H9 (cell line): ENCODE data around the gene EHBP1. TPM values are rescaled to one million over a fixed set of nuclear protein-coding genes. Genes with fewer than 3 reads are reported as not detected.

Source experiments
- DNase-seq: peaks from one replicate; pipeline ENCODE4 v3.0.0-alpha.2; 2017
- H2AFZ ChIP-seq: one replicate; pipeline ENCODE4 v1.6.1; 2013; ENCODE audit warnings: mild to moderate bottlenecking, low read length, control low read depth, moderate library complexity
- H2AK5ac ChIP-seq: 2 replicates; pipeline ENCODE4 v1.6.1; 2013; ENCODE audit warnings: low read length, control low read depth, mixed read lengths; ENCODE audit not compliant: insufficient read length
- H2BK120ac ChIP-seq: one replicate; pipeline ENCODE4 v1.6.1; 2013; ENCODE audit warnings: low read depth, mild to moderate bottlenecking, low read length, control low read depth, inconsistent platforms; ENCODE audit not compliant: poor library complexity, severe bottlenecking
- H2BK12ac ChIP-seq: 2 replicates; pipeline ENCODE4 v1.6.1; 2013; ENCODE audit warnings: low read length, control low read depth, mixed read lengths, low read depth; ENCODE audit not compliant: insufficient read length
- H2BK15ac ChIP-seq: 2 replicates; pipeline ENCODE4 v1.6.1; 2013; ENCODE audit warnings: low read depth, low read length, control low read depth
- H2BK20ac ChIP-seq: one replicate; pipeline ENCODE4 v1.6.1; 2013; ENCODE audit warnings: low read depth, mild to moderate bottlenecking, low read length, control low read depth, inconsistent platforms; ENCODE audit not compliant: poor library complexity, severe bottlenecking
- H2BK5ac ChIP-seq: 2 replicates; pipeline ENCODE4 v1.6.1; 2013; ENCODE audit warnings: low read length, control low read depth, mixed read lengths; ENCODE audit not compliant: insufficient read length
- H3K14ac ChIP-seq: 2 replicates; pipeline ENCODE4 v1.6.1; 2013; ENCODE audit warnings: low read length, control low read depth; ENCODE audit not compliant: insufficient read depth
- H3K18ac ChIP-seq: 2 replicates; pipeline ENCODE4 v1.6.1; 2013; ENCODE audit warnings: low read depth, mild to moderate bottlenecking, mixed read lengths, low read length, control low read depth; ENCODE audit not compliant: insufficient read length
- H3K23ac ChIP-seq: 2 replicates; pipeline ENCODE4 v1.6.1; 2013; ENCODE audit warnings: low read length, control low read depth, mixed read lengths, low read depth; ENCODE audit not compliant: insufficient read length
- H3K23me2 ChIP-seq: 2 replicates; pipeline ENCODE4 v1.6.1; 2013; ENCODE audit warnings: low read depth, mild to moderate bottlenecking, mixed read lengths, low read length, control low read depth; ENCODE audit not compliant: insufficient read length, poor library complexity, severe bottlenecking
- H3K27ac ChIP-seq: 2 replicates; pipeline ENCODE4 v1.5.1; 2013; ENCODE audit warnings: low read length, control low read depth, mixed read lengths, low read depth; ENCODE audit not compliant: insufficient read length
- H3K27me3 ChIP-seq: 2 replicates; pipeline ENCODE4 v1.6.1; 2013; ENCODE audit warnings: low read length, control low read depth, inconsistent platforms; ENCODE audit not compliant: insufficient read depth
- H3K4ac ChIP-seq: 2 replicates; pipeline ENCODE4 v1.6.1; 2013; ENCODE audit warnings: low read depth, mild to moderate bottlenecking, control low read depth, inconsistent platforms, low read length, moderate library complexity
- H3K4me1 ChIP-seq: 2 replicates; pipeline ENCODE4 v1.6.1; 2013; ENCODE audit warnings: low read length, control low read depth, inconsistent platforms; ENCODE audit not compliant: insufficient read depth
- H3K4me2 ChIP-seq: 2 replicates; pipeline ENCODE4 v1.6.1; 2013; ENCODE audit warnings: low read length, control low read depth, mixed read lengths; ENCODE audit not compliant: insufficient read length, insufficient read depth
- H3K56ac ChIP-seq: 2 replicates; pipeline ENCODE4 v1.6.1; 2013; ENCODE audit warnings: low read depth, mild to moderate bottlenecking, mixed read lengths, low read length, control low read depth; ENCODE audit not compliant: insufficient read length
- H3K79me1 ChIP-seq: 2 replicates; pipeline ENCODE4 v1.6.1; 2013; ENCODE audit warnings: low read depth, mild to moderate bottlenecking, moderate library complexity, low read length, control low read depth, inconsistent platforms; ENCODE audit not compliant: insufficient read depth, poor library complexity, severe bottlenecking
- H3K79me2 ChIP-seq: 2 replicates; pipeline ENCODE4 v1.6.1; 2013; ENCODE audit warnings: low read length, control low read depth, inconsistent platforms; ENCODE audit not compliant: insufficient read depth
- H3K9ac ChIP-seq: 2 replicates; pipeline ENCODE4 v1.6.1; 2013; ENCODE audit warnings: low read length, control low read depth, mixed read lengths; ENCODE audit not compliant: insufficient read length; ENCODE audit errors: extremely low read depth
- H3K9me3 ChIP-seq: one replicate; pipeline ENCODE4 v1.6.1; 2013; ENCODE audit warnings: low read depth, low read length, inconsistent platforms; ENCODE audit not compliant: control insufficient read depth
- H3T11ph ChIP-seq: one replicate; pipeline ENCODE4 v1.6.1; 2013; ENCODE audit warnings: mild to moderate bottlenecking, low read length, control low read depth, inconsistent platforms
- H4K20me1 ChIP-seq: one replicate; pipeline ENCODE4 v1.6.1; 2013; ENCODE audit not compliant: control insufficient read depth, insufficient read length, insufficient read depth
- H4K5ac ChIP-seq: 2 replicates; pipeline ENCODE4 v1.6.1; 2013; ENCODE audit warnings: low read depth, mild to moderate bottlenecking, mixed read lengths, low read length, control low read depth; ENCODE audit not compliant: insufficient read length
- H4K8ac ChIP-seq: replicated peaks from 2 replicates; pipeline ENCODE4 v1.6.1; 2013; ENCODE audit warnings: low read length, control low read depth, mixed read lengths, low read depth; ENCODE audit not compliant: insufficient read length
- H4K91ac ChIP-seq: 2 replicates; pipeline ENCODE4 v1.6.1; 2013; ENCODE audit warnings: low read depth, mild to moderate bottlenecking, moderate library complexity, mixed read lengths, low read length, control low read depth; ENCODE audit not compliant: insufficient read length
- H3K27ac Mint-ChIP-seq, 3 experiments: 2 replicates in 2 of 3; 3 replicates in 1 of 3; pipeline ENCODE4 v1.8.0; 2020 to 2021; ENCODE audit warnings: mixed read lengths in 3 of 3, mild to moderate bottlenecking in 1 of 3, moderate library complexity in 1 of 3
- H3K27me3 Mint-ChIP-seq: 2 replicates; pipeline ENCODE4 v1.8.0; 2021; ENCODE audit warnings: low read depth, mild to moderate bottlenecking, moderate library complexity, mixed read lengths
- H3K36me3 Mint-ChIP-seq, 3 experiments: 2 replicates in 2 of 3; 3 replicates in 1 of 3; pipeline ENCODE4 v1.8.0; 2020 to 2021; ENCODE audit warnings: low read depth in 3 of 3, mixed read lengths in 3 of 3; ENCODE audit not compliant: insufficient read depth in 1 of 3
- H3K4me1 Mint-ChIP-seq, 2 experiments: 2 replicates each; pipeline ENCODE4 v1.8.0; 2020; ENCODE audit warnings: mixed read lengths in 2 of 2
- H3K4me3 Mint-ChIP-seq, 2 experiments: 2 replicates in 1 of 2; 3 replicates in 1 of 2; pipeline ENCODE4 v1.8.0; 2020 to 2021; ENCODE audit warnings: mild to moderate bottlenecking in 2 of 2, mixed read lengths in 2 of 2, moderate library complexity in 1 of 2
- H3K9me3 Mint-ChIP-seq, 2 experiments: 2 replicates in 1 of 2; 3 replicates in 1 of 2; pipeline ENCODE4 v1.8.0; 2020; ENCODE audit warnings: mild to moderate bottlenecking in 2 of 2, mixed read lengths in 2 of 2, moderate library complexity in 1 of 2
- WGBS: extraction: QIAGEN DNeasy Blood & Tissue Kit; methylation state at CpG from one replicate; pipeline ENCODE4 v1.1.7; 2013; ENCODE audit warnings: missing lambda C conversion rate, low lambda C conversion rate, mixed read lengths; ENCODE audit not compliant: insufficient read length; ENCODE audit errors: extremely low coverage; 5-methylcytosine and 5-hydroxymethylcytosine counted together
- total RNA-seq: library from RNA; stranded (reverse); gene quantifications from 2 replicates; pipeline ENCODE4 v1.2.1, GENCODE V29; 2021
- TF ChIP-seq, protein P1 (sequence below): fragments of 200-600 bp; sonication (generic); conservative IDR thresholded peaks from 3 replicates; pipeline ENCODE4 v1.8.0; 2021; ENCODE audit warnings: antibody characterized with exemption, mild to moderate bottlenecking

EHBP1 gene
- total RNA-seq, 1 experiment from 2014 or later: 35.6 TPM

DNA sequence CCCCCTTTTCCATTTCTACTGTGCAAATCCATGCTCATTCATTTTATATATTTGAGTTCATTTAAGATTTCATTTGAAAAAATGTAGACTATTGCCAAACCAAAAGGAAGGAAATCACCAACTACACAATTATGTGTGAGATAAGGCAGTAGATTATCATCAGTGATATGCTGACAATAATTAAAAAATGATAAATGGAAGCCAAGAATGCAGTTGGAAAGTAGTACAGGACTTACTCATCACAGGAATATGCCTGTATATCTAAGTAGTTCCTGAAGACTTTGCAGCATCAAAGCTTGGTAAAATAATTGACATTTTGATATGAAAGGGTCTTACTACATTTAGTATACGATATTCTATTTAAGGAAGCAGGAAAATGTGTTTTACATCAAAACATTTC lies 179.0 kb downstream of the EHBP1 start:
- H3K18ac ChIP-seq: no peak overlapping the region
- H3K14ac ChIP-seq: no peak overlapping the region
- H2BK20ac ChIP-seq: no peak overlapping the region
- no peak overlapping the region for H2BK12ac ChIP-seq
- no peak overlapping the region for H4K91ac ChIP-seq
- peaks cover 9 to 17% (median 15%) of the 10 kb centered on the region in 3 experiments for H3K36me3 Mint-ChIP-seq
- H3T11ph ChIP-seq: no peak overlapping the region
- H2AK5ac ChIP-seq: no peak overlapping the region
- no peaks in the 10 kb centered on the region for H3K9me3 ChIP-seq
- no peak overlapping the region for H2BK120ac ChIP-seq
- H3K79me2 ChIP-seq: no peaks in the 10 kb centered on the region
- H3K4me1 ChIP-seq: peaks cover 2% of the 10 kb centered on the region; the same call in 1 of the 2 replicates
- peaks cover 9 to 10% of the 10 kb centered on the region in 2 experiments; a peak in 3 of 4 replicates for H3K4me1 Mint-ChIP-seq
- no peak overlapping the region for H2AFZ ChIP-seq
- no peak overlapping the region for H4K5ac ChIP-seq
- no peak overlapping the region for H4K8ac ChIP-seq
- H2BK5ac ChIP-seq: no peak overlapping the region
- H3K27ac ChIP-seq: no peak overlapping the region
- no peak overlapping the region for H3K9ac ChIP-seq
- no peaks in the 10 kb centered on the region for H3K27me3 ChIP-seq
- H3K4me3 Mint-ChIP-seq: no peak overlapping the region
- H3K23me2 ChIP-seq: no peaks in the 10 kb centered on the region
- no peaks in the 10 kb centered on the region for H4K20me1 ChIP-seq
- H2BK15ac ChIP-seq: no peak overlapping the region
- no peak overlapping the region for H3K4me2 ChIP-seq
- no peak overlapping the region for H3K56ac ChIP-seq
- no peak for DNase-seq
- H3K27me3 Mint-ChIP-seq: no peaks in the 10 kb centered on the region
- H3K27ac Mint-ChIP-seq: no peak overlapping the region; a peak in 1 of 7 replicates
- TF ChIP-seq, protein P1, sequence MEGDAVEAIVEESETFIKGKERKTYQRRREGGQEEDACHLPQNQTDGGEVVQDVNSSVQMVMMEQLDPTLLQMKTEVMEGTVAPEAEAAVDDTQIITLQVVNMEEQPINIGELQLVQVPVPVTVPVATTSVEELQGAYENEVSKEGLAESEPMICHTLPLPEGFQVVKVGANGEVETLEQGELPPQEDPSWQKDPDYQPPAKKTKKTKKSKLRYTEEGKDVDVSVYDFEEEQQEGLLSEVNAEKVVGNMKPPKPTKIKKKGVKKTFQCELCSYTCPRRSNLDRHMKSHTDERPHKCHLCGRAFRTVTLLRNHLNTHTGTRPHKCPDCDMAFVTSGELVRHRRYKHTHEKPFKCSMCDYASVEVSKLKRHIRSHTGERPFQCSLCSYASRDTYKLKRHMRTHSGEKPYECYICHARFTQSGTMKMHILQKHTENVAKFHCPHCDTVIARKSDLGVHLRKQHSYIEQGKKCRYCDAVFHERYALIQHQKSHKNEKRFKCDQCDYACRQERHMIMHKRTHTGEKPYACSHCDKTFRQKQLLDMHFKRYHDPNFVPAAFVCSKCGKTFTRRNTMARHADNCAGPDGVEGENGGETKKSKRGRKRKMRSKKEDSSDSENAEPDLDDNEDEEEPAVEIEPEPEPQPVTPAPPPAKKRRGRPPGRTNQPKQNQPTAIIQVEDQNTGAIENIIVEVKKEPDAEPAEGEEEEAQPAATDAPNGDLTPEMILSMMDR: no peak
- H3K79me1 ChIP-seq: no peaks in the 10 kb centered on the region
- WGBS: no CpG with 5 or more reads among the region's 1 CpG
- H3K23ac ChIP-seq: no peak overlapping the region
- H3K9me3 Mint-ChIP-seq: peaks cover under 1 to 5% of the 10 kb centered on the region in 2 experiments; a peak in 3 of 5 replicates
- no peak overlapping the region for H3K4ac ChIP-seq
